Ovary (tissue), 9 donors: ENCODE results near the gene PHLDB1. TPM values are rescaled to one million over a fixed set of nuclear protein-coding genes. Genes with fewer than 3 reads are reported as not detected.

Experiments used
- DNase-seq, 5 donors: peaks; one replicate each; pipeline ENCODE4 v3.0.0-alpha.2; 2019 to 2020
- H3K27ac ChIP-seq, 2 donors: fragments of 200-600 bp; one replicate each; pipeline versions ENCODE4 v1.5.1 to v1.8.0; 2019 to 2022
- H3K27me3 ChIP-seq: fragments of 200-600 bp; one replicate; pipeline ENCODE4 v1.8.0; 2022
- H3K36me3 ChIP-seq: fragments of 200-600 bp; sonication (generic); one replicate; pipeline ENCODE4 v1.5.1; 2019
- H3K4me1 ChIP-seq: one replicate; pipeline ENCODE4 v1.8.1; 2013; ENCODE audit warnings: mild to moderate bottlenecking, moderate library complexity; ENCODE audit not compliant: insufficient read depth
- H3K4me3 ChIP-seq: fragments of 200-600 bp; sonication (generic); one replicate; pipeline ENCODE4 v1.5.1; 2017
- H3K9me3 ChIP-seq, 2 donors: fragments of 200-600 bp in 1 of 2; sonication (generic) in 1 of 2; one replicate each; pipeline versions ENCODE4 v1.5.1 to v1.8.1; 2013 to 2019; ENCODE audit warnings: mild to moderate bottlenecking in 1 of 2, moderate library complexity in 1 of 2
- CTCF ChIP-seq, 3 donors: fragments of 450-650 bp in 2 of 3; fragments of 200-600 bp in 1 of 3; IDR thresholded peaks; one replicate each; pipeline versions ENCODE4 v1.5.1 to v1.8.0; 2016 to 2022; ENCODE audit warnings: antibody characterized with exemption in 3 of 3, mild to moderate bottlenecking in 1 of 3
- EP300 ChIP-seq: sonication (generic); formaldehyde crosslinking; IDR thresholded peaks from one replicate; pipeline ENCODE4 v1.6.1; 2017; ENCODE audit warnings: antibody characterized with exemption
- POLR2A ChIP-seq: fragments of 450-650 bp; IDR thresholded peaks from one replicate; pipeline ENCODE4 v1.6.1; 2017; ENCODE audit warnings: antibody characterized with exemption, mild to moderate bottlenecking, moderate library complexity
- WGBS, 3 donors: extraction: QIAGEN DNeasy Blood & Tissue Kit in 1 of 3; methylation state at CpG; one replicate each; pipeline versions ENCODE4 v1.1.5 to v1.1.7; 2013 to 2017; 5-methylcytosine and 5-hydroxymethylcytosine counted together
- intact Hi-C, 4 donors: fragments of 100-400 bp; cut with DNase I; formaldehyde crosslinking; loops; one replicate each; pipeline versions ENCODE4 v1.11.0 to v1.15.1; 2022 to 2023
- polyA plus RNA-seq, 2 donors: library from polyadenylated mRNA; stranded (reverse); fragments of 200-250 nt in 1 of 2; fragments of 350-450 nt in 1 of 2; fragmentation: Illumina TruSeq in 1 of 2; extraction: RNeasy Lipid Tissue Mini Kit (QIAGEN cat#74804) in 1 of 2; gene quantifications; one replicate each; pipeline ENCODE4 v1.2.3, GENCODE V29; 2013 to 2014
- total RNA-seq, 7 donors: library from RNA; depleted of rRNA in 2 of 7; stranded (reverse); fragments of >200 nt in 2 of 7; fragmentation: NEBNext Ultra II Directional in 3 of 7; extraction: Animal tissue kit (Norgen Biotek cat#: 25700) in 3 of 7; gene quantifications; one replicate each; pipeline versions ENCODE4 v1.1.0 to v1.2.4, GENCODE V29; 2016 to 2023
- donor health status: DM: no; HTN: no; CAD: no; lungs with moderate emphysema.
- donor health status: DM: no; HTN: no; CAD: no.
- donor health status: Bipolar disorder and iron deficiency.
- donor health status: DM: yes; HTN: yes; CAD: no.
- donor health status: DM: no; HTN: no; CAD: no.
- donor health status: DM: yes; HTN: yes; CAD: no.

Gene PHLDB1
- total and polyA plus RNA-seq, 9 donors, result 46.2 to 265 (median 137) TPM

- 2 to 3% (median 2%) methylated on average over 30 to 38 of the region's 38 CpGs for WGBS, 3 donors
- peak; percentile 92 to 94 (median 92) for DNase-seq
- no peaks in the 10 kb centered on the region for H3K27me3 ChIP-seq
- intact Hi-C loops, result no loop called here
- no peak for TF ChIP-seq EP300
- no peak for TF ChIP-seq CTCF (IDR thresholded peaks at IDR 0.05)
- TF ChIP-seq POLR2A, result no peak
- H3K36me3 ChIP-seq, result no peaks in the 10 kb centered on the region
- peak overlapping the region; percentile 38 for H3K4me3 ChIP-seq
- no peaks in the 10 kb centered on the region for H3K9me3 ChIP-seq
- H3K4me1 ChIP-seq, result peaks cover 30% of the 10 kb centered on the region
- H3K27ac ChIP-seq, result peak overlapping the region; percentile 37 to 69
Observed at GRCh38 chr11:118621071-118621783, 13.8 kb downstream of the PHLDB1 start.

- H3K27ac ChIP-seq, result peak overlapping the region; percentile 37 to 69
- WGBS, 3 donors, result 20 to 40% (median 25%) methylated on average over 4 of the region's 4 CpGs
- H3K4me3 ChIP-seq, result peak overlapping the region; percentile 38
- H3K4me1 ChIP-seq, result peaks cover 30% of the 10 kb centered on the region
- H3K27me3 ChIP-seq, result no peaks in the 10 kb centered on the region
- intact Hi-C loops, result no loop called here
- no peak for TF ChIP-seq POLR2A
- TF ChIP-seq CTCF (IDR thresholded peaks at IDR 0.05), result no peak
- TF ChIP-seq EP300, result no peak
- H3K36me3 ChIP-seq, result no peaks in the 10 kb centered on the region
- DNase-seq, result peak in 2 of 5 donors; percentile 37
- H3K9me3 ChIP-seq, result no peaks in the 10 kb centered on the region
Observed at GRCh38 chr11:118621784-118622375, 14.5 kb downstream of the PHLDB1 start.

- H3K4me3 ChIP-seq, result no peak overlapping the region
- DNase-seq, result peak in 2 of 5 donors; percentile 30 to 45
- intact Hi-C loops, result no loop called here
- no peaks in the 10 kb centered on the region for H3K27me3 ChIP-seq
- H3K36me3 ChIP-seq, result no peaks in the 10 kb centered on the region
- TF ChIP-seq POLR2A (no peak), CTCF (IDR thresholded peaks at IDR 0.05) (no peak), EP300 (no peak)
- H3K27ac ChIP-seq, result peak overlapping the region; percentile 16 to 69
- H3K4me1 ChIP-seq, result peaks cover 29% of the 10 kb centered on the region
- H3K9me3 ChIP-seq, result no peaks in the 10 kb centered on the region
- whole genome bisulfite sequencing, 3 donors, result 34 to 38% (median 34%) methylated on average over 8 to 9 of the region's 9 CpGs
Observed at GRCh38 chr11:118622376-118623268, 15.2 kb downstream of the PHLDB1 start.

- H3K4me3 ChIP-seq, result no peak overlapping the region
Observed at GRCh38 chr11:118623269-118623655, 15.8 kb downstream of the PHLDB1 start.

More at GRCh38 chr11:118623269-118623655, 15.8 kb downstream of the PHLDB1 start:
- intact Hi-C loops, result no loop called here
- no peaks in the 10 kb centered on the region for H3K27me3 ChIP-seq
- TF ChIP-seq CTCF (IDR thresholded peaks at IDR 0.05), result no peak
- no peak for TF ChIP-seq POLR2A
- TF ChIP-seq EP300, result no peak
- DNase-seq, result peak in 2 of 5 donors; percentile 54 to 56
- 45 to 64% (median 47%) methylated on average over 4 of the region's 4 CpGs for WGBS, 3 donors
- no peaks in the 10 kb centered on the region for H3K9me3 ChIP-seq
- peaks cover 23% of the 10 kb centered on the region for H3K4me1 ChIP-seq
- no peaks in the 10 kb centered on the region for H3K36me3 ChIP-seq
- H3K27ac ChIP-seq, result peak overlapping the region in 1 of 2 donors; percentile 69
